ENCODE results near the gene AQP4. TPM values are rescaled to one million over a fixed set of nuclear protein-coding genes. Genes with fewer than 3 reads are reported as not detected.

AQP4 gene
- total and polyA plus RNA-seq, 2 experiments from 2014 or later = 4.9 to 12.8 TPM

- H3K4me3 ChIP-seq = no peak overlapping the region
- WGBS (ENCODE audit: low lambda C conversion rate, missing lambda C conversion rate) = 98% methylated on average over 11 of the region's 11 CpGs
- H4K20me1 ChIP-seq (ENCODE audit: insufficient read depth, poor library complexity, severe bottlenecking) = no peaks in the 10 kb centered on the region
- no peaks in the 10 kb centered on the region for H3K36me3 ChIP-seq (replicated peaks; ENCODE audit: insufficient read depth, low read depth)
- no peak overlapping the region for H3K27ac ChIP-seq
- no peak overlapping the region for H2AFZ ChIP-seq
- H3K4me2 ChIP-seq = no peak overlapping the region
- no peaks in the 10 kb centered on the region for H3K9me3 ChIP-seq (ENCODE audit: low read depth)
- no peaks in the 10 kb centered on the region for H3K27me3 ChIP-seq
- no peaks in the 10 kb centered on the region for H3K4me1 ChIP-seq (ENCODE audit: insufficient read depth)
- no peaks in the 10 kb centered on the region for H3K9me2 ChIP-seq (replicated peaks; ENCODE audit: insufficient read depth)
- no peak for DNase-seq (ENCODE audit: low spot score)
- no peaks in the 10 kb centered on the region for H3K79me2 ChIP-seq
- no peak for TF ChIP-seq EZH2phosphoT487 (IDR thresholded peaks at IDR 0.05; ENCODE audit: low read depth, severe bottlenecking, unreplicated experiment)
- TF ChIP-seq EZH2 (IDR thresholded peaks at IDR 0.05; ENCODE audit: borderline replicate concordance) = no peak
- TF ChIP-seq CTCF (IDR thresholded peaks at IDR 0.05; ENCODE audit: poor library complexity) = no peak
Observed at GRCh38 chr18:26832302-26832701, 33.2 kb downstream of the AQP4 start.

DNA sequence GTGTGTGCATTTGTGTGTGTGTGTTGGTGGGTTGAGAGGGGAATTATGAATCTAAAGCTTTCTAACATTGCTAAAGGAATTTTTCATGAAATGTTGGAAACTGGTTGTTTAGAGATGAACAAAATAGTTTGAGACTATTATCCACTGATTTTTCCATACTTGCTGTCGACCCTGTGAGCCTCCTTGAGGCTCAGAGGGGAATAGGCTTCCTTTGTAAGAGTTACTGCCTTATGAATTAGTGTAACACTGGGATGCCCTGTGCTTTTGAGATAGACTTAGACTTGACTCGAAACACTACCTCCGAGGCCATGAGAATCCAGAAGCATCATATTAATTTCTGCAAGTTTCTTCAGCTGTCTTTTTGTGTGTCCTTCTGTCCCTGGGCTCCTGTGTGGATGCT, 37.9 kb downstream of the AQP4 start:
- no peaks in the 10 kb centered on the region for H3K9me2 ChIP-seq (replicated peaks; ENCODE audit: insufficient read depth)
- no peak overlapping the region for H2AFZ ChIP-seq
- no peak for TF ChIP-seq CTCF (IDR thresholded peaks at IDR 0.05; ENCODE audit: poor library complexity)
- no peak for TF ChIP-seq EZH2phosphoT487 (IDR thresholded peaks at IDR 0.05; ENCODE audit: low read depth, severe bottlenecking, unreplicated experiment)
- TF ChIP-seq EZH2 (IDR thresholded peaks at IDR 0.05; ENCODE audit: borderline replicate concordance) = no peak
- WGBS (ENCODE audit: low lambda C conversion rate, missing lambda C conversion rate) = 79% methylated on average over 3 of the region's 3 CpGs
- H3K27ac ChIP-seq = no peak overlapping the region
- no peak overlapping the region for H3K4me3 ChIP-seq
- H3K27me3 ChIP-seq = no peaks in the 10 kb centered on the region
- H3K9me3 ChIP-seq (ENCODE audit: low read depth) = no peaks in the 10 kb centered on the region
- no peak for DNase-seq (ENCODE audit: low spot score)
- no peaks in the 10 kb centered on the region for H3K79me2 ChIP-seq
- no peaks in the 10 kb centered on the region for H3K36me3 ChIP-seq (replicated peaks; ENCODE audit: insufficient read depth, low read depth)
- no peaks in the 10 kb centered on the region for H4K20me1 ChIP-seq (ENCODE audit: insufficient read depth, poor library complexity, severe bottlenecking)
- no peaks in the 10 kb centered on the region for H3K4me1 ChIP-seq (ENCODE audit: insufficient read depth)
- H3K4me2 ChIP-seq = no peak overlapping the region

- no peaks in the 10 kb centered on the region for H3K27me3 ChIP-seq
- WGBS (ENCODE audit: low lambda C conversion rate, missing lambda C conversion rate) = 62% methylated on average over 6 of the region's 6 CpGs
Observed at GRCh38 chr18:26826656-26827235, 38.8 kb downstream of the AQP4 start.

More at GRCh38 chr18:26826656-26827235, 38.8 kb downstream of the AQP4 start:
- TF ChIP-seq CTCF (IDR thresholded peaks at IDR 0.05; ENCODE audit: poor library complexity) (no peak), EZH2 (IDR thresholded peaks at IDR 0.05; ENCODE audit: borderline replicate concordance) (no peak), EZH2phosphoT487 (IDR thresholded peaks at IDR 0.05; ENCODE audit: low read depth, severe bottlenecking, unreplicated experiment) (no peak)
- Histone ChIP-seq H3K4me3 (no peak overlapping the region), H3K9me2 (replicated peaks; ENCODE audit: insufficient read depth) (no peaks in the 10 kb centered on the region), H2AFZ (no peak overlapping the region), H3K4me1 (ENCODE audit: insufficient read depth) (no peaks in the 10 kb centered on the region), H3K9me3 (ENCODE audit: low read depth) (no peaks in the 10 kb centered on the region), H3K36me3 (replicated peaks; ENCODE audit: insufficient read depth, low read depth) (no peaks in the 10 kb centered on the region), H3K4me2 (no peak overlapping the region), H4K20me1 (ENCODE audit: insufficient read depth, poor library complexity, severe bottlenecking) (no peaks in the 10 kb centered on the region), H3K79me2 (no peaks in the 10 kb centered on the region), H3K27ac (peak overlapping the region; percentile 13)
- no peak for DNase-seq (ENCODE audit: low spot score)

All from hepatocyte (in vitro differentiated cells).